Measurements from ENCODE around the gene BEAN1. TPM values are rescaled to one million over a fixed set of nuclear protein-coding genes. Genes with fewer than 3 reads are reported as not detected.

Gene BEAN1
- total RNA-seq, 1 experiment from 2014 or later: 0.24 TPM

- peaks cover 0 to 6% of the 10 kb centered on the region in 2 experiments; a peak in 2 of 4 replicates for H3K4me1 Mint-ChIP-seq
- H2AFZ ChIP-seq (ENCODE audit: low read length): no peak overlapping the region
- H3K23ac ChIP-seq (ENCODE audit: insufficient read length, low read depth, low read length): no peak overlapping the region
- H3K27ac ChIP-seq (ENCODE audit: insufficient read length, low read depth, low read length): no peak overlapping the region
- no peak overlapping the region for H4K91ac ChIP-seq (ENCODE audit: insufficient read length, low read depth, low read length)
- H2BK12ac ChIP-seq (ENCODE audit: insufficient read length, low read depth, low read length): no peak overlapping the region
- no peak overlapping the region for H2BK20ac ChIP-seq (ENCODE audit: low read depth, low read length, poor library complexity, severe bottlenecking)
- no peak overlapping the region for H3K4me3 Mint-ChIP-seq
- no CpG with 5 or more reads among the region's 1 CpG for WGBS (ENCODE audit: extremely low coverage, insufficient read length, low lambda C conversion rate)
- H3K18ac ChIP-seq (ENCODE audit: insufficient read length, low read depth, low read length): no peak overlapping the region
- H2AK5ac ChIP-seq (ENCODE audit: insufficient read length, low read length): no peak overlapping the region
- no peaks in the 10 kb centered on the region for H3K79me2 ChIP-seq (ENCODE audit: insufficient read depth, low read length)
- H3K23me2 ChIP-seq (ENCODE audit: insufficient read length, low read depth, low read length, poor library complexity, severe bottlenecking): no peaks in the 10 kb centered on the region
- H4K5ac ChIP-seq (ENCODE audit: insufficient read length, low read depth, low read length): no peak overlapping the region
- no peak for DNase-seq
- H4K20me1 ChIP-seq (ENCODE audit: control insufficient read depth, insufficient read depth, insufficient read length): no peaks in the 10 kb centered on the region
- TF ChIP-seq CTCF (conservative IDR thresholded peaks at IDR 0.05): no peak
- H3K9me3 ChIP-seq (ENCODE audit: control insufficient read depth, low read depth, low read length): no peaks in the 10 kb centered on the region
- peaks cover 40% of the 10 kb centered on the region for H3K27me3 Mint-ChIP-seq (ENCODE audit: low read depth)
- H3K4me2 ChIP-seq (ENCODE audit: insufficient read depth, insufficient read length, low read length): no peak overlapping the region
- no peak overlapping the region for H4K8ac ChIP-seq (replicated peaks; ENCODE audit: insufficient read length, low read depth, low read length)
- no peak overlapping the region for H3K14ac ChIP-seq (ENCODE audit: insufficient read depth, low read length)
- no peaks in the 10 kb centered on the region for H3K27me3 ChIP-seq (ENCODE audit: insufficient read depth, low read length)
- no peak overlapping the region for H2BK15ac ChIP-seq (ENCODE audit: low read depth, low read length)
- H3K56ac ChIP-seq (ENCODE audit: insufficient read length, low read depth, low read length): no peak overlapping the region
- no peak overlapping the region for H2BK5ac ChIP-seq (ENCODE audit: insufficient read length, low read length)
- H3K9me3 Mint-ChIP-seq: peaks cover 8 to 13% of the 10 kb centered on the region in 2 experiments
- no peak overlapping the region for H3K9ac ChIP-seq (ENCODE audit: extremely low read depth, insufficient read length, low read length)
- no peaks in the 10 kb centered on the region for H3K79me1 ChIP-seq (ENCODE audit: insufficient read depth, low read depth, low read length, poor library complexity, severe bottlenecking)
- peaks cover 2 to 7% (median 4%) of the 10 kb centered on the region in 3 experiments; a peak in 5 of 7 replicates for H3K36me3 Mint-ChIP-seq (ENCODE audit: insufficient read depth in 1 of 3, low read depth in 3 of 3)
- H2BK120ac ChIP-seq (ENCODE audit: low read depth, low read length, poor library complexity, severe bottlenecking): no peak overlapping the region
- no peaks in the 10 kb centered on the region for H3K4me1 ChIP-seq (ENCODE audit: insufficient read depth, low read length)
- H3K4ac ChIP-seq (ENCODE audit: low read depth, low read length): no peak overlapping the region
- peak overlapping the region in 1 of 3 experiments; percentile 26; a peak in 1 of 7 replicates for H3K27ac Mint-ChIP-seq
- H3T11ph ChIP-seq (ENCODE audit: low read length): no peak overlapping the region
These were observed 11.0 kb upstream of the BEAN1 start for GRCh38 chr16:66416136-66416535.
